Mesenchymal stem cell (in vitro differentiated cells and primary cell): ENCODE data around the gene MRM3.
"Not testable (repeated sequence)": the region's sequence is repeated elsewhere in the genome, so short reads cannot be mapped to it uniquely, and the experiment has no call there.

Experiments
- DNase-seq: peaks from one replicate; pipeline ENCODE4 v3.0.0-alpha.2; 2013
- H2AFZ ChIP-seq: one replicate; pipeline ENCODE4 v1.6.1; 2013; ENCODE audit warnings: low read depth, mild to moderate bottlenecking, control low read depth, inconsistent platforms, low read length, moderate library complexity
- H2AK5ac ChIP-seq: 2 replicates; pipeline ENCODE4 v1.6.1; 2013; ENCODE audit warnings: low read length, moderate library complexity, mild to moderate bottlenecking, inconsistent platforms; ENCODE audit not compliant: severe bottlenecking
- H2BK120ac ChIP-seq: one replicate; pipeline ENCODE4 v1.6.1; 2013; ENCODE audit warnings: low read depth, mild to moderate bottlenecking, inconsistent platforms, low read length, moderate library complexity
- H2BK12ac ChIP-seq, 2 experiments: one replicate each; pipeline ENCODE4 v1.6.1; 2013; ENCODE audit warnings: inconsistent platforms in 2 of 2, low read length in 2 of 2, mild to moderate bottlenecking in 2 of 2, moderate library complexity in 2 of 2, control low read depth in 1 of 2
- H2BK15ac ChIP-seq: one replicate; pipeline ENCODE4 v1.6.1; 2013; ENCODE audit warnings: mild to moderate bottlenecking, low read depth, inconsistent platforms; ENCODE audit not compliant: poor library complexity, severe bottlenecking
- H2BK5ac ChIP-seq: 2 replicates; pipeline ENCODE4 v1.6.1; 2013; ENCODE audit warnings: low read depth, mild to moderate bottlenecking, low read length, control low read depth, inconsistent platforms; ENCODE audit not compliant: poor library complexity, severe bottlenecking
- H3K14ac ChIP-seq, 2 experiments: one replicate each; pipeline ENCODE4 v1.6.1; 2013; ENCODE audit warnings: inconsistent platforms in 2 of 2, low read length in 2 of 2, control low read depth in 1 of 2, mild to moderate bottlenecking in 1 of 2, moderate library complexity in 1 of 2
- H3K18ac ChIP-seq, 2 experiments: one replicate each; pipeline ENCODE4 v1.6.1; 2013; ENCODE audit warnings: inconsistent platforms in 2 of 2, low read length in 2 of 2, control low read depth in 1 of 2, low read depth in 1 of 2, mild to moderate bottlenecking in 1 of 2
- H3K23ac ChIP-seq, 2 experiments: one replicate each; pipeline ENCODE4 v1.6.1; 2013; ENCODE audit warnings: inconsistent platforms in 2 of 2, low read length in 2 of 2, mild to moderate bottlenecking in 2 of 2, moderate library complexity in 2 of 2, control low read depth in 1 of 2
- H3K27ac ChIP-seq: 2 replicates; pipeline ENCODE4 v1.5.1; 2013; ENCODE audit warnings: mild to moderate bottlenecking, moderate library complexity, low read length, control low read depth, inconsistent platforms; ENCODE audit not compliant: poor library complexity, severe bottlenecking
- H3K27me3 ChIP-seq, 2 experiments: 2 replicates each; pipeline versions ENCODE4 v1.6.1 to v1.7.0; 2013; ENCODE audit warnings: low read length in 2 of 2, mild to moderate bottlenecking in 2 of 2, moderate library complexity in 2 of 2, control low read depth in 1 of 2, inconsistent platforms in 1 of 2; ENCODE audit not compliant: control insufficient read depth in 1 of 2, insufficient read depth in 1 of 2
- H3K36me3 ChIP-seq, 2 experiments: 2 replicates each; pipeline versions ENCODE4 v1.6.1 to v1.7.0; 2013; ENCODE audit warnings: low read length in 2 of 2, control low read depth in 1 of 2, inconsistent platforms in 1 of 2, low read depth in 1 of 2, mild to moderate bottlenecking in 1 of 2; ENCODE audit not compliant: insufficient read depth in 2 of 2, control insufficient read depth in 1 of 2
- H3K4ac ChIP-seq, 2 experiments: one replicate each; pipeline ENCODE4 v1.6.1; 2013; ENCODE audit warnings: inconsistent platforms in 2 of 2, low read length in 2 of 2, mild to moderate bottlenecking in 2 of 2, moderate library complexity in 2 of 2, control low read depth in 1 of 2, low read depth in 1 of 2
- H3K4me1 ChIP-seq: 2 replicates; pipeline ENCODE4 v1.6.1; 2013; ENCODE audit warnings: low read depth, low read length, control low read depth; ENCODE audit not compliant: control insufficient read depth, insufficient read depth
- H3K4me2 ChIP-seq: 2 replicates; pipeline ENCODE4 v1.6.1; 2013; ENCODE audit warnings: low read length, mild to moderate bottlenecking, inconsistent platforms; ENCODE audit not compliant: poor library complexity, severe bottlenecking
- H3K4me3 ChIP-seq, 2 experiments: 2 replicates each; pipeline versions ENCODE4 v1.5.1 to v1.7.0; 2013; ENCODE audit warnings: low read length in 2 of 2, mild to moderate bottlenecking in 2 of 2, control low read depth in 1 of 2, low read depth in 1 of 2; ENCODE audit not compliant: insufficient read depth in 1 of 2
- H3K79me1 ChIP-seq: replicated peaks from 2 replicates; pipeline ENCODE4 v1.6.1; 2013; ENCODE audit warnings: mild to moderate bottlenecking, control low read depth, low read length, inconsistent platforms; ENCODE audit not compliant: poor library complexity, severe bottlenecking
- H3K9ac ChIP-seq: 2 replicates; pipeline ENCODE4 v1.7.0; 2013; ENCODE audit warnings: mild to moderate bottlenecking, low read length, moderate library complexity
- H3K9me3 ChIP-seq: 2 replicates; pipeline ENCODE4 v1.7.0; 2013; ENCODE audit warnings: mild to moderate bottlenecking, low read length; ENCODE audit not compliant: control insufficient read depth
- H4K8ac ChIP-seq: one replicate; pipeline ENCODE4 v1.6.1; 2013; ENCODE audit warnings: inconsistent platforms, mild to moderate bottlenecking, low read length, moderate library complexity
- H4K91ac ChIP-seq: one replicate; pipeline ENCODE4 v1.6.1; 2013; ENCODE audit warnings: mild to moderate bottlenecking, low read length, inconsistent platforms
- WGBS: methylation state at CpG from one replicate; pipeline ENCODE4 v1.1.7; 2013; ENCODE audit warnings: mixed read lengths; 5-methylcytosine and 5-hydroxymethylcytosine counted together

MRM3 gene

DNA sequence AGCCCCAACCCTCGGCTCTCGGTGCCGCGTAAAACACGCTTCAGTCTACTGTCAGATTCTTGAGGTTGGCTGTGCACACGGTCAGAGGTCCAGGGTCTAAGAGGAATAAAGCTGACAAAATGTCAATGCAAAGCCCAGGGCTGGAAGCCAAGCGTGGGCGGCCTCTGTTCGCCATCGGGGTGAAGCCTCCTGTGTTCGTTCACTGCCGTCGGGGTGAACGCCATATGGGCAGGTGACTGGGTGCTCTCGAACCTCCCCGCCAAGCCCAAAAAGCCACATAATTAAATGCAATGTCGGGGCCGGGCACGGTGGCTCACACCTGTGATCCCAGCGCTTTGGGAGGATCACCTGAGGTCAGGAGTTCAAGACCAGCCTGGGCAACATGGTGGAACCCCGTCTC lies 44.6 kb downstream of the MRM3 start:
- peak overlapping the region; percentile 7 for H4K8ac ChIP-seq
- H4K91ac ChIP-seq, result no peak overlapping the region
- H3K23ac ChIP-seq, result no peak overlapping the region
- H2BK12ac ChIP-seq, result no peak overlapping the region
- H2BK15ac ChIP-seq, result no peak overlapping the region
- DNase-seq, result no peak
- peaks cover 43% of the 10 kb centered on the region for H3K79me1 ChIP-seq
- H2BK120ac ChIP-seq, result no peak overlapping the region
- H2AK5ac ChIP-seq, result no peak overlapping the region
- 98% methylated on average over 21 of the region's 21 CpGs for WGBS
- no peak overlapping the region for H3K14ac ChIP-seq
- peaks cover 0 to 49% of the 10 kb centered on the region in 2 experiments for H3K36me3 ChIP-seq
- H2AFZ ChIP-seq, result no peak overlapping the region
- peaks cover 3% of the 10 kb centered on the region for H3K9me3 ChIP-seq
- no peak overlapping the region for H3K9ac ChIP-seq
- no peak overlapping the region for H3K4me2 ChIP-seq
- peaks cover 2% of the 10 kb centered on the region for H3K4me1 ChIP-seq
- H3K27ac ChIP-seq, result no peak overlapping the region
- no peak overlapping the region for H3K4ac ChIP-seq
- no peak overlapping the region for H3K4me3 ChIP-seq
- no peak overlapping the region for H3K18ac ChIP-seq
- no peak overlapping the region for H2BK5ac ChIP-seq
- peaks cover 0 to 4% of the 10 kb centered on the region in 2 experiments for H3K27me3 ChIP-seq

DNA sequence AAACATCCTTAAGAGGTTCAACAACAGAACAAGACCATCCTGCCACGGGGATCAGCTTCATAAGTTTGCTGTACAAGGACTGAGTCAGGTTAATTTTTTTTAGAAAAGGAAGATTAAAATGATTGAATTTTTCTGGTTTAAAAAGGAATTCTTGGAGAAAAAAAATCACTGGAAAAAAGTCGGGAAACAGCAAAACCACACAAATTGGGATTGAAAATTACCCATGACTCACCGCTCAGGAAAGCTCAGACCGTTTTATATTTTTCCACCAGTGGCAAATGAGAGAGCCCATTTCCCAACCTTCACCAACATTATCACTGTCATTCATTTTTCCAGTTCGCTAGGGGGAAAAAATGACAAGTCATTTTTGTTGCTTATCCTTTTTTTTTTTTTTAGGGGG lies 46.6 kb downstream of the MRM3 start:
- Histone ChIP-seq H3K4me2 (no peak overlapping the region), H2AFZ (no peak overlapping the region), H3K27me3 (peaks cover 0 to 4% of the 10 kb centered on the region in 2 experiments), H2BK12ac (no peak overlapping the region), H2BK5ac (no peak overlapping the region), H3K14ac (no peak overlapping the region), H4K91ac (no peak overlapping the region), H4K8ac (no peak overlapping the region), H3K18ac (no peak overlapping the region), H3K79me1 (peaks cover 44% of the 10 kb centered on the region), H2BK120ac (no peak overlapping the region), H3K27ac (no peak overlapping the region), H3K36me3 (peaks cover 0 to 29% of the 10 kb centered on the region in 2 experiments), H3K4me3 (no peak overlapping the region), H3K9ac (no peak overlapping the region), H3K23ac (no peak overlapping the region), H3K9me3 (peaks cover 4% of the 10 kb centered on the region), H3K4me1 (peaks cover 2% of the 10 kb centered on the region), H3K4ac (no peak overlapping the region), H2AK5ac (no peak overlapping the region), H2BK15ac (no peak overlapping the region)
- WGBS, result 95% methylated on average over 5 of the region's 5 CpGs
- DNase-seq, result peak; percentile 29

DNA sequence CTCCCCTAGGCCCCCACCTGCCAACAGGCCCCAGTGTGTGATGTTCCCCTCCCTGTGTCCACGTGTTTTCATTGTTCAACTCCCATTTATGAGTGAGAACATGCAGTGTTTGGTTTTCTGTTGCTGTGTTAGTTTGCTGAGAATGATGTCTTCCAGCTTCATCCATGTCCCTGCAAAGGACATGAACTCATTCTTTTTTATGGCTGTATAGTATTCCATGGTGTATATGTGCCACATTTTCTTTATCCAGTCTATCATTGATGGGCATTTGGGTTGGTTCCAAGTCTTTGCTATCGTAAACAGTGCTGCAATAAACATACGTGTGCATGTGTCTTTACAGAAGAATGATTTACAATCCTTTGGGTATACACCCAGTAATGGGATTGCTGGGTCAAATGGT lies 47.5 kb downstream of the MRM3 start:
- H2BK12ac ChIP-seq, H2AFZ ChIP-seq, H3K14ac ChIP-seq, H2AK5ac ChIP-seq, H3K27ac ChIP-seq, H4K8ac ChIP-seq, H3K18ac ChIP-seq, H2BK5ac ChIP-seq, H3K9ac ChIP-seq, H3K4me2 ChIP-seq, H3K23ac ChIP-seq, H3K4me3 ChIP-seq, H3K4ac ChIP-seq, H3K27me3 ChIP-seq, DNase-seq, H3K4me1 ChIP-seq, H4K91ac ChIP-seq, H3K9me3 ChIP-seq, H2BK120ac ChIP-seq, H2BK15ac ChIP-seq: not testable (repeated sequence)
- Histone ChIP-seq H3K36me3 (peaks cover 0 to 22% of the 10 kb centered on the region in 2 experiments), H3K79me1 (peaks cover 39% of the 10 kb centered on the region)
- 71% methylated on average over 1 of the region's 3 CpGs for WGBS

DNA sequence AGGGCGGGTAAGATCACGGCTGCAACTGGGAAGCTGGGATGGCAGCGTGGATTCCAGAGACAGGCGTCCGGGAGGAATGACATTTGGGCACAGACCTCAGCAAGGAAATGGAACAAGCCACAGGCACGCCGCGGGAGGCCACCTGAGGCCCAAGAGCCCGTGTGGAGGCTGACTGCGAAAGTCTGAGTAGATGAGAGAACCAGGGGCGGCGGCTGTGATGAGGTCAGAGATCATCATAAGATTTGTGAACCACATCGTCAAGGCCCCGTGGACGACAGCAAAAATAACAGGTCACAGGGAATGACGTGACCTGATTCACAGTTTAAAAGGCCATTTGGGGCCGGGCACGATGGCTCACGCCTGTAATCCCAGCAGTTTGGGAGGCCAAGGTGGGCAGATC lies 48.2 kb downstream of the MRM3 start:
- peak overlapping the region; percentile 44 for H2BK120ac ChIP-seq
- H3K4me1 ChIP-seq, result peaks cover 9% of the 10 kb centered on the region
- no peak overlapping the region for H3K4me2 ChIP-seq
- H3K9me3 ChIP-seq, result peaks cover 4% of the 10 kb centered on the region
- no peak overlapping the region for H3K9ac ChIP-seq
- H3K79me1 ChIP-seq, result peaks cover 34% of the 10 kb centered on the region
- no peak overlapping the region for H2AK5ac ChIP-seq
- no peak overlapping the region for H2BK5ac ChIP-seq
- no peak overlapping the region for H3K27ac ChIP-seq
- peak overlapping the region in 1 of 2 experiments; percentile 14 for H3K18ac ChIP-seq
- H3K4me3 ChIP-seq, result no peak overlapping the region
- no peak overlapping the region for H2AFZ ChIP-seq
- H3K23ac ChIP-seq, result no peak overlapping the region
- H3K4ac ChIP-seq, result no peak overlapping the region
- peak overlapping the region; percentile 88 for H2BK15ac ChIP-seq
- H3K27me3 ChIP-seq, result peaks cover 0 to 4% of the 10 kb centered on the region in 2 experiments
- no peak overlapping the region for H3K14ac ChIP-seq
- H4K8ac ChIP-seq, result peak overlapping the region; percentile 76
- peak overlapping the region; percentile 20 for H4K91ac ChIP-seq
- H2BK12ac ChIP-seq, result no peak overlapping the region
- H3K36me3 ChIP-seq, result peaks cover 0 to 15% of the 10 kb centered on the region in 2 experiments
- no peak for DNase-seq
- WGBS, result 58% methylated on average over 19 of the region's 19 CpGs
